HG03378 (cell line): Measurements from ENCODE around the gene TMEM9.

Experiments used
- ATAC-seq: cut with Tn5 transposase; IDR thresholded peaks from one replicate; pipeline ENCODE4 v1.9.1; 2021; ENCODE audit warnings: mild to moderate bottlenecking, moderate library complexity; ENCODE audit not compliant: unreplicated experiment

TMEM9 gene

DNA sequence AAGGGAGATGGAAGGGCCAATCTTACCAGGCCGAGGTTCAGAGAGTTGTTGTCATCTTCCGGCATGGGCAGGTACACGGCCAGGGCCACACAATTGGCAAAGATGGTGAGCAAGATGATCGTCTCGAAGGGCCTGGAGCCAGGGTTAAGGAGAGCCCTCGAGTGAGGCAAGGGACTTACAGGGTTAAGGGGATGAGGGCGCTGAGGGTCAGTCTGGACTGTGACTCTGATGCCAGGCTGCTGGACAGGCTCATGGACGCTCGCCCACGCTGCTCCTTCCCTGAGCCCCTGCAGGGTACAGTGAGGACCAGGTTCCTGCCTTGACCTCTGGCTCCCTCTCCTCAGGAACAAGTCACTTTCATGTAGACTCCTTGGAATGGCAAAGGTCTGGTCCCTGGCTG, 44.1 kb downstream of the TMEM9 start:
- no peak for ATAC-seq

DNA sequence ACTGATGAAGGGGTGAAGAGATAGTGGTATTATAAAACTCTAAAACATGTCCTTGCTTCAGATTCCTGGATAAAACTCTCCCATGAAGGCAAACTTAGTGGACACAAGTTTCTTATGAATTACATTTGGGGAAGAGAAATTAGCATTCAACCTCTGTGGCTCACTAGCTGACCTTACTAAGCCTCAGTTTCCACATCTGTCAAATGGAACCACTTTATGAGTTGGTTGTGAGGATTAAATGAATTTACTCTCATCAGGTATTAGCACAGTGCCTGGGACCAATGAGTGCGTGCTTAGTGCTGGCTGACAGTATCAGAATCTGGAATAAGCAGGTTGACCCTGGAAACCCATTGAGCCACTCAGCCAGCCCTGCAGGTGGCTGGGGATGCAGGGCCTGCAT, 44.6 kb downstream of the TMEM9 start:
- ATAC-seq, result no peak

DNA sequence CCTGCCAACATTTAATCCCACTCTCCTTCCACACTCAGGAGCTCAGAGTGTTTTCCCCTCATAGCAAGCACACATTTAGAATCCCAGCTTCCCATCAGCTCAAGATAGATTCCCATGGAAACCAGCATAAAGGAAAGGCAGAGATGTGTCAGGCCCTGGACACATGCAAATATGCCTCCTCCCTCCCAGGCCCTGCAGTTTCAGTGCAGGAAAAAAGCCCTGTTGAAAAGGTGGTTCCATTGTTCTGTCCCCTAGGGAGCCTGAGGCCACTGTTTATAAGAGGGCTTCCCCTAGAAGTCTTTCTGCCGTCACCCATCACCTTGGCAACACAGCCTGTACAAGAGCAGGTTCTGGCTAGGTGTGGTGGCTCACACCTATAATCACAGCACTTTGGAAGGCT, 45.7 kb downstream of the TMEM9 start:
- no peak for ATAC-seq

DNA sequence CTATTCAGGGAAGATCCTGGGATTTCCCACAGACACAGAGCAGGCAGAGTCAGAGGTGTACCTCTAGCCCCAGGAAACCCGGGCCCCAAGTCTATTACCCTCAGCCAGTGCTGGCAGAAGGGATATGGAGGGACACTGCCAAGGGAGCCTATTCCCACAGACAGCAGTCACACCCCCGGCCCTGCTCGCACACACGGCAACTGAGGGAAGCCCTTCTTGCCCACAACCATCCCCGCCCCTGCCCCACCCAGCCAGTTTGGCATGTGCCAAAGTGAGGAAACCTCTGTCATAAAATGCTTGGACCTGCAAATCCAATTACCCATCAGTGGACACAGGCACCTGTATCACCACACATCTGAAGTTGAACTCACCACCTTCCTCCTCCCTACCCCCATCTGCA, 48.6 kb downstream of the TMEM9 start:
- no peak for ATAC-seq

DNA sequence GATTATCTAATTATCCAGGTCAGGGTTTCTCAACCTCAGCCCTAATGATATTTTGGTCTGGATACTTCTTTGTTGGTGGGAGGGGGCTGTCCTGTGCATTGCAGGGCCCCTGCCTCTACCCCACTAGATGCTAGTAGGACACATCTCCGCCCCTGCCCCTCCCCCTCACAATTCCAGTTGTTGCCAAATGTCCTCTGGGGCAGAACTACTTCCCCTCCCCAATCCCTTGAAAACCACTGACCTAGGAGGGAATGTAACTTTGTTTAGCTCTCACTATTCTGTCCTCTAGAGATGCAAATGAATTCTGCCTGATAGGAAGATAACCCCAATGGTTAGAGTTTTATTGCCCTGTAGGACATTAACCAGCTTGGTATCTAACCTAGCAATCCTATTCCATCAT, 50.1 kb downstream of the TMEM9 start:
- no peak for ATAC-seq

DNA sequence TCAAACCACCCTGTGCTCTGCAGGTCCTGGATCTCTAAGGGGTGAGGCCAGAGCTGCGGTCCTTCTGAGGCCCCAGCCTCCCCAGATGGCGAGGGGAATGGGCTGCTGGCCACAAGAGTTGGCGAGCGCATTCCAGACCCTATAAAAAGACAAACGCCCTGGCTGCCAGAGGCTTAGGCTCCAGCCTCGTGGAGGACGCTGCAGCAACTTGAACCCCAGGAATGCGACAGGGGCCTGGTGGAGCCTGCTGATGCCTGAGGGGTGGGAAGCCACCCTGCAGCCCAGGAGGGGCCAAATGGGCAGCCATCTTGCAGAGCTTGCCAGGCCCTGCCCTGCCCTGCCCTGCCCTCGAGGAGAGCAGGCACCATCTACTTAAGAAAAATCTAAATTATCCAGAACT, 50.6 kb downstream of the TMEM9 start:
- ATAC-seq, result no peak

DNA sequence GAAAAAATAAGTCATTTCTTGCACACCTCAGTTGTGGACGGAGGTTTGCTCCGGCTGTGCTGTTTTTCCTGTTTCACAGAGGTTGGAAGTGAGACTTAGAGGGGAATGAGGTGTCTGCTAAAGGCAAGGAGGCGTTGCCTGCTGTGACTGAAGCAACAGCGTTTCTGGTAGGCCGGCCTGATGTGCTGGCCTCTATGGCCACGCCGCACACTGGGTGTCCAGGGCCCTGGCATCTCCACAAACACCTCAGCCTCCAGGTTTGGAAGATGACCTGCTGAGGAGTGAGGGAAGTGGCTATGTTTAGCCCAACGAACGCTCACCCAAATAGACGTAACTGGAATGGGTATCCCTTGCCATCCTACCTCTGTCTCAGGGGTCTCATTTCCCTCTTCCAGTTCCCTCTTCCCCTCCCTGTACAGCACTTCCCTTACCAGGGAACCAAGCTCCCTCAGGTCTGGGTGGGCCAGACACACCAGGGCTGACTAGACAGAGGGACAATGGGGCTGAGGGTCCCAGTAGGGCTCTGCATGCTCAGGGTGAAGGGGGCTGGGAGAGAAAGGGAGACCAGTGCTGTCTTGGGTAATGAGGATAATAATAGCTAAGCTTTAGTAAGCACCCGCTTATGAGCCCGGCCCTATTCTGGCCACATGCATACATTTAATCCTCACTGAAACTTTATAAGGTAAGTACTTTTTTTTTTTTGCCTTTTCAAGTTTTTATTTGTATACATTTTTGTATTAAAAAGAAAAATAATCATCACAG, 53.9 kb downstream of the TMEM9 start:
- ATAC-seq, result no peak

DNA sequence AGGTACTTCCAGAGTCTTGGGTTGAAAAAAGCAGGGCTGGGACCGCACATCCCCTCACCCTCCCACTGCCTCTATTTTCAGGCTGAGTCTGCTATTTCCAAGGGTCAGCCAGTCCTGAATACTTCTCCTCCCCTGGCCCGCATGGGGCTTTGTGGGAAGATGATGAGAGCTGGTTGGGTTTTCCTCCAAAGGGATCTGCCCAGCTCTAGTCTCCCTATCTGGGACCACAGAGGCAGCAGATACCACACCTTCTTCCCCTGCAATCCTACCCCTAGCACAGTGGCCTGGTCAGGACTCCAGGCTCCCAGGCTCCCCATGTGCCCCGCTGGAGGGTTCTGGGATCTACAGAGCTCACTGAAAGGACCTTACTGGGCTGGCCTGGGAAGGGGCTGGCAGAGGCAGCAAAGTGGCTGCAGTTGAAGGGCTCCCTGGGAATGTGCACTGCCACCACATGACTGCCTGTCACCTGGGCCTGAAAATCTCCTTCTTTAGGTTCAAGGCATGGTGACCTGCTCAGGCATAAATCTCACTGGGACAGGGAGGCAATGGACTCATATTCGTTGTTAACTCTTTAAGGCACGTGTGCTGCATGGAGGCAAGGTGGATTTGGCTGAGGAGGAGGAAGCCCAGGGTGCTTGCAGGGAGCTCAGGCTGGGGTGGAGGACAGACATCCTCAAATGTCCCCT, 55.1 kb downstream of the TMEM9 start:
- no peak for ATAC-seq

DNA sequence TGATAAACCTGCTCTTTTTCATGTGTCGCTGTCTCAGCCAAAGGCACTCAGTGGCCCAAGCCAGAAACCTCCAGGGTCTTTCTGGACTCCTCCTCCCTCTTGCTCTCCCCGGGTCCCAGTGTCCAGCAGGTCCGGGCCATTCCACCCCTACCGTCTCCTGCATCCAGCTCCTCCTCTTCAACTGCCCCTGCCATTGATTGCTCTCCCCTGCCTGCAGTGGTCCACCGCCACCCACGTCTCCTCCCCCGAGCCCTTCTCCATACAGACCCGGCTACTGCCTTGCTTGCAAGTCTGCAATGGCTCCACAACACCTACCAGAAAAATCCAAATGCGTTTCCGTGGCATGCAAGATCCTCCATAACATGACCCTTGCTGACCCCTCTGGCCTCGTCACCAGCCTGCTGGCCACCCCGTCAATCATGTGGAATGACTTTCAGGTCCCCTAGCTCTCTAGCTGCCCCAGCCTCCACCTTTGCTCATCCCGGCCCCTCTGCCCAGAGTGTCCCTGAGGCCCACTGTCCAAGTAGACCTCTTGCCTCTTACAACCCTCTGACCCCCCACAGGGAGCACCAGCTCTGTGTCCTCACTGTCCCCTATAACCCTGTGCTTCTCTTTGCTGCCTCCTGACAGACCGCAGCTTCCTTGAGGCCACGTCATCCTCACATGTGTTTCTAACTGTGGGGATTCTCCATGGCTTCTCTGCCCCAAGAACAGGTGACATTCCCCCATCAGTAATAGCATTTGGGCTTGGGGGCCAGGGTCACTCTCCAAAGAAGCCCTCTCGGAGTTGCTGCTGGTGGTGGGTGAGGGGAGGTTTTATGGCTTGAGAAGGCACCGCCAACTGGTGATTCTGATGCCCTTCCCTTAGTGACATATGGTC, 57.1 kb downstream of the TMEM9 start:
- no peak for ATAC-seq

DNA sequence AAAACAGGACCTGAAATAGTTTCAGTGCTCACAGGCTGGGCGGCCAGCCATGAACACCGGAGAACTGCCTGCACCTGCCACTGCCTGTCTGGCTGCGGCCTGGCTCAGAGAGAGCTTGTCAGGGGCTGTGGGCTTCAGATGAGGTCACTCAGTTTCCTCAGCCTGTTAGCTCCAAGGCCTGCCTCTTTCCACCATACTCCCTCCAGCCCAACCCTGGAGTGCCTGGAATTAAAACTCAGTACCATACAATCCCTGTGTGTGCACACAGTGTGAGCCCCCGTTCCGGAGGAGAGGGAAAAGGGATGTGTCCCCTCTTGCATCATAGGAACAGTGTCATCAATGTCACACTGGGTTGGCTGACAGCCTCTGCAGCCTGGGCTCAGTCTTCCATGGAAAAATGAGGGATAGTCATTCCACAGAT, 58.2 kb downstream of the TMEM9 start:
- no peak for ATAC-seq

DNA sequence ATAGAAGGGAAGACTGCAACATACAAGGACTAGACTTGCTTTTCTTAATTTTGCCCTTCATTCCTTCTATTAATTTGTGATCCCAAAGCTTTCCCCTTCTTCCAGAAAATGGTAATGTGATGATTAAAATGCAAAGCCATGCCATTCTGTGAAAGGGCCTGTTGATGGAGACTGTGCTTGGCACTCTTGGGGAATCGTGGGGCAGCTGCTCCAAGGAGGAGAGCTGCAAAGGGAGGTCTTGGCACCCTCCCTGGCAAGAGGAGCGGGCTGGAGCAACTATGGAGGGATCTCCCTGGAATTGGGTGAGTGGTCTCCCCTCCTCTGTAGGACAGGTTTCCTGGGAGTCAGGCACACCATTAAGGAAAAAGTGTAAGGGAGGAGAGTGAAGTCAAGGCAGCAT, 58.7 kb downstream of the TMEM9 start:
- ATAC-seq, result no peak

DNA sequence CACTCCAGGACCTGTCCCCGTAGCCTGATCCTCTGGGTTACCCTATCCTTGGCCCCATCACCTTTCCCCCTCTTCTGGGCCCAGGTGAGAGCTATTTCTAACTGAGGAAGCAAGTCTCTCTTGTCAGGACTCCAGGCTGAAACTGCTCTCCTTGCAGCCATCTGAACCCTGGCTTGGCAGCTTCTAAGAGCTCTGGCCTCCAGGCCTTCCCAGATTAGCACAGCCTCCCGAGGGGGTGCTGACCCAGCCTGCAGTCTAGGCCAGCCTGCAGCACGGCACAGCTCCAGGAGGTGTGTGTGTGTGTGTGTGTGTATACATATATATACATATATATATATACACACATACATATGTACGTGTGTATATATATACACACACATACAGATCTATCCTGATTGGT, 59.4 kb downstream of the TMEM9 start:
- no peak for ATAC-seq

DNA sequence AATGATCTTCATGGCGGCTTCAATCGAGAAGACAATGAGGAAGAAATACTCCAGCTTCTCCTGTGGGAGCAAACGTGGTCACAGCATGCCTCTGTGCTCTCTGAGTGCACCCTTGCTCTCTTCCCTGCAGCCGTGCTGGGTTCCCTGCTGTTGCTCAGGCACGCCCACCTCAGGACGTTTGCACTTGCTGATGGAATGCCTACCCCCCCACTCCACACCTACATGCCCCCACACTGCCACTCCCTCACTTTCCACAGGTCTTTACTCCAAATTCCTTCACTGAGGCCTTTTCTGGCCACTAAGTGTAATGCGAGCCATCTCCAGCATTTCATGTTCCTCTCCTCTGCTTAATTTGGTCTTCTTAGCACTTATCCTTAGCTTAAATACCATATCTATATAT, 60.3 kb downstream of the TMEM9 start:
- no peak for ATAC-seq

DNA sequence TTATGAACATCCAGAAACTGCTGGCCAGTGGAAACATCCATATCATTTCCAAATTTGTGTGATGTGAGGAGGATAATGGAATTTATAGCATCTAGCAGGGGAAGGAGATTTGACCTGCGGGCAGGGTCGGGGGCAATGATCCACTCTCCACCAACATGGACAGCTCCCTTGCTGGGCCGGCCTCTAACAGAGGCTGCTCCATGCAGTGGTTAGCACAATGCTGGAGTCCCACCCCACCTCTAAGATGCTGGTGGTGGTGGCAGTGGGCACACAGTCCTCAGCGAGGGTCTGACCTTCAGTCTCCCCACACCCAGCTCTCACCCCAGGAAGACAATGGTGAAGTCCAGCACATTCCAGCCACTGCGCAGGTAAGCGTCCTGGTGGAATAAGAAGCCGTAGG, 60.7 kb downstream of the TMEM9 start:
- no peak for ATAC-seq

DNA sequence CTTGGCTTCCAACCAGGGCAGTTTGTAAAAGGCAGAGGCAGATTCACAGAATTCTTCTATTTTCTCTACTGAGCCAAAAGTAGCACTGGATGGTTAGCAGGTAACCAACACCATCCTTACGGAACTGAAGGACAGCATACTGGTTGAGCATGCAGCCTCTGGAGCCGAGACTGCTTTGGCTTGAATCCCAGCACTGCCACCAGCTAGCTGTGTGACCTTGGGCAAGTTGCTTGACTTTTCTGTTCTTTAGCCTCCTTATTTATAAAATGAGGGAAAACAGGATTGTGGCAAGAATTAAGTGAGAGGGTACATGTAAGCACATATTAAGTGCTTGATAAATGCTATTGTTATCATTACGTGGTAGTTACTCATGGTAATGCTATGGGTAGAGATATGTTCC, 61.5 kb downstream of the TMEM9 start:
- no peak for ATAC-seq

DNA sequence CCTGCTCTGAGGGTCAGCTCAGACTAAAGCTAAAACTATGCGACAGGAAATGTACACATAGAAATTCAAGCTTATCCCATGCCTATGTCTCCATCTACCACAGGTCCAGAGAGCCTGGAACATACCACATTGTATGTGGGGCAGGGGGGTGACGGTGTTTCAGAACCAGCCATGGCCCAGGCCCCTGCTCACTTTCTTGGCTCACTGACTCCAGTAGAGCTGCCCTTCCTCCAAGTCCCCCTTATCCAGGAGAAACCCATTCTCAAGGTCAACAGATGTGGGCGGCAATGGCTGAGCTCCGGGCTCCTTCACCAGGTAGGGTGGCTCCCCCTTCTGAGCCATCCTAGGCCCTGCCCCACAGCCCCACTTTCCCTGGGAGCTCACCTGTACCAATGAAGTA, 63.0 kb downstream of the TMEM9 start:
- ATAC-seq, result no peak

DNA sequence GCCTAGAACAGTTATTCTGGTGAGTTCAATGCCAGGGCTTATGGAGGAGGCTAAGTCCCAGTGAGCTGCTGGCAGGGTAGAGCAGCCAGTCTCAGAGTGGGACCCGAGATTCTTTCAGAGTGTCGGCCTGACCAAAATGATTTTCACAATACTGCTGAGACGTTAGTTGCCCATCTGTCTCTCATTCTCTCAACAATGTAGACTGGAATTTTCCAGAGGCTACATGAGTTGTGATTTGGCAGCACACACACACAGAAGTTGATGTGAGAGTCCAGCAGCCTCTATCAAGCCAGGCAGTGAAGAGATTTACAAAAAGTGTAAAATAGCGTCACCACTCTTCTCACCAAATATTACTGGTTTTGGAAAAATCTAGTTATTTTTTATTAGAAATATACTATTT, 63.7 kb downstream of the TMEM9 start:
- ATAC-seq, result no peak

DNA sequence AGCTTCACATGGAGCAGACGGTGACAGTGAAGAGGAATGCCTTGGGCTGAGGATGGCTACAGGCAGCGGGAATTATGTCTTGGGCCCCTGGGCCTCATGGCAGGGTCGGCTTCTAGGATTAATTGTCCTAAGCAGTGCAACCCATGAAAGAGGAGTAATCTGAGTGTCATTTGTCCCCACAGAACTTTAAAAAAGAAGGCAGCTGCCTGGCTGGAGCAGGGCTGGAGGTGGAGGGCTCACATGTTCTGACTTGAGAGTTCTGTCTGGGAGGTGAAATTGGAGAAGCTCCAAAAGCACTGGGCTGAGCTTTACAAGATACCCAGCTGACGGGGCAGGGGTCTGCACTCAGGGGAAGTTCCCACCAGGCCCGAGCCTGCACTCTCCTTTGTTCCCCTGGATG, 64.7 kb downstream of the TMEM9 start:
- ATAC-seq, result no peak

DNA sequence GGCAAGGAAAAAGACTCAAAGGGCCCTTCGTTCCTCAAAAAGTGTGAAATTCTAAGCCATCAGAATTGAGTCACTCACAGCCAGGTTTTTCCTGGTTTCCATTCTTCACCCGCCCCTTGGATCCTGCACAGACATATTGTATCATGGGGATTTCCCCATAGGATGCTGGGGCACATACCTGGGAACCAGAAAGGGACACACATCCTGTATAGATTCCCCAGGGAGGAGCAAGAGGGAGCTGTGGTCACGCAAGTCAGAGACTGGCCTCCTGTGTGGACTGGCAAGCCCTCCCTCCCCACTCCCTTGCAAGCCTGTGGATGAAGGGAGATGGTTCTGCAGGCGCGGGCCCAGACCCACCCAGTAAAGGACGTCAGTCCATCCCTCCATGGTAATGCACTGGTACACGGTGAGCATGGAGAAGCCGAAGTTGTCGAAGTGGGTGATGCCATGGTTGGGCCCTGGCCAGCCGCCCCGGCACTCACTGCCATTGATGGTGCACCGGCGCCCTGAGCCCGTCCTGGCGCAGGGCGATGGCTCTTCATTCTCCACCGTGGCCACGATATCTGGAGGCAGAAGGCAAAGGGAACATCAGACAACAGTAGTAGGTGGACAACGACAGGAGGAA, 65.3 kb downstream of the TMEM9 start:
- ATAC-seq, result no peak

DNA sequence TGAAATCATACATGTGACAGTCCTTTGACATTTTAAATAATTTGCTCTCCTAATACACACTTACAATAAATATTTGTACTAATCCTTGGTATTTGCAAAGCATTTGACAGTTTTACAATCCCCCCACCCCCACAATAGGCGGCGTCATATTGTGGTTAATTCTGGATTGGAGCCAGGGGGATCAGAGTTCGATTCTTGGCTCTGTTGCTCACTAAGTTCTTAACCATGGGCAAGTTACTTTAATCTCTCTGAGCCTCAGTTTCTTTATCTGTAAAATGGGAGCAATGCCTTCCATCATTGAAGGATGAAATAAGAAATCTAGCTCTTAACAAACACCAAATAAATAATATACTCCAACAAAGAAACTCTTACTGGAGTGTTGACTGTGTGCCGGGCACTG, 65.9 kb downstream of the TMEM9 start:
- no peak for ATAC-seq
